ENCODE measurements around the gene KRTAP1-4.
"Not testable (repeated sequence)": the region's sequence is repeated elsewhere in the genome, so short reads cannot be mapped to it uniquely, and the experiment has no call there.

KRTAP1-4 gene

GRCh38 chr17:41058741-41059140 lies 28.7 kb upstream of the KRTAP1-4 start (continued):
- TF ChIP-seq ZBTB6 (tag by site-specific recombination; IDR thresholded peaks at IDR 0.05) (no peak), GLIS2 (tag by site-specific recombination; IDR thresholded peaks at IDR 0.05) (no peak), ZNF76 (tag by site-specific recombination; IDR thresholded peaks at IDR 0.05; ENCODE audit: borderline replicate concordance, low read depth) (no peak), GLI2 (tag by site-specific recombination; IDR thresholded peaks at IDR 0.05; ENCODE audit: borderline replicate concordance, low read depth) (no peak), ZNF777 (tag by site-specific recombination; IDR thresholded peaks at IDR 0.05; ENCODE audit: borderline replicate concordance) (no peak)

GRCh38 chr17:41057547-41057946 lies 27.6 kb upstream of the KRTAP1-4 start:
- CTCF ChIA-PET, result no interaction called here
- POLR2A ChIA-PET, result no interaction called here
- TF ChIP-seq ZNF280D (tag by site-specific recombination; IDR thresholded peaks at IDR 0.05), result 0 out of 2 replicates have a peak, but pooled peaks have one; percentile 63
- TF ChIP-seq ZNF146 (tag by site-specific recombination; IDR thresholded peaks at IDR 0.05), result peak; percentile 94
- no peak for TF ChIP-seq ZNF548 (tag by site-specific recombination; IDR thresholded peaks at IDR 0.05)
- TF ChIP-seq ZNF639 (tag by site-specific recombination; IDR thresholded peaks at IDR 0.05), result no peak

GRCh38 chr17:41055130-41055529 lies 25.1 kb upstream of the KRTAP1-4 start, which contains the start of gene KRTAP2-2:
KRTAP2-2 (minus strand) TSS chr17:41055230; CDS start chr17:41055211, 19 bp downstream.
- CTCF ChIA-PET; H3K9me3 ChIP-seq (ENCODE audit: control insufficient read depth, insufficient read depth, low read depth, low read length); H3K4me1 ChIP-seq (ENCODE audit: control insufficient read depth, insufficient read depth, low read length); H3K27ac ChIP-seq (ENCODE audit: extremely low read depth, low read depth, low read length); H3K36me3 ChIP-seq (ENCODE audit: control insufficient read depth in 2 of 2, insufficient read depth in 1 of 2, low read length in 2 of 2); H3K4me3 ChIP-seq (ENCODE audit: low read depth, low read length); POLR2A ChIA-PET: not testable (repeated sequence)

More at GRCh38 chr17:41057547-41057946, 27.6 kb upstream of the KRTAP1-4 start:
- H3K27ac ChIP-seq (ENCODE audit: extremely low read depth, low read depth, low read length), result no peak overlapping the region
- H3K4me3 ChIP-seq (ENCODE audit: low read depth, low read length), result no peak overlapping the region
- no peaks in the 10 kb centered on the region for H3K36me3 ChIP-seq (ENCODE audit: control insufficient read depth in 2 of 2, insufficient read depth in 1 of 2, low read length in 2 of 2)
- H3K4me1 ChIP-seq (ENCODE audit: control insufficient read depth, insufficient read depth, low read length), result no peaks in the 10 kb centered on the region
- H3K9me3 ChIP-seq (ENCODE audit: control insufficient read depth, insufficient read depth, low read depth, low read length), result no peaks in the 10 kb centered on the region

GRCh38 chr17:41054556-41054955 lies 24.6 kb upstream of the KRTAP1-4 start:
- H3K4me1 ChIP-seq (ENCODE audit: control insufficient read depth, insufficient read depth, low read length); H3K9me3 ChIP-seq (ENCODE audit: control insufficient read depth, insufficient read depth, low read depth, low read length); CTCF ChIA-PET; H3K27ac ChIP-seq (ENCODE audit: extremely low read depth, low read depth, low read length); H3K36me3 ChIP-seq (ENCODE audit: control insufficient read depth in 2 of 2, insufficient read depth in 1 of 2, low read length in 2 of 2); H3K4me3 ChIP-seq (ENCODE audit: low read depth, low read length); POLR2A ChIA-PET: not testable (repeated sequence)
- TF ChIP-seq GLIS1 (tag by site-specific recombination; IDR thresholded peaks at IDR 0.05) (peak; percentile 51; the same call in 1 of the 2 replicates), ZIC2 (tag by site-specific recombination; IDR thresholded peaks at IDR 0.05) (peak; percentile 75)

GRCh38 chr17:41054025-41054424 lies 24.0 kb upstream of the KRTAP1-4 start:
- Histone ChIP-seq H3K27ac (ENCODE audit: extremely low read depth, low read depth, low read length) (no peak overlapping the region), H3K4me1 (ENCODE audit: control insufficient read depth, insufficient read depth, low read length) (no peaks in the 10 kb centered on the region), H3K9me3 (ENCODE audit: control insufficient read depth, insufficient read depth, low read depth, low read length) (no peaks in the 10 kb centered on the region), H3K4me3 (ENCODE audit: low read depth, low read length) (no peak overlapping the region), H3K36me3 (ENCODE audit: control insufficient read depth in 2 of 2, insufficient read depth in 1 of 2, low read length in 2 of 2) (no peaks in the 10 kb centered on the region)
- TF ChIP-seq ZNF404 (tag by site-specific recombination; IDR thresholded peaks at IDR 0.05) (no peak), ZNF830 (tag by site-specific recombination; IDR thresholded peaks at IDR 0.05; ENCODE audit: low read depth) (no peak), ZNF521 (tag by site-specific recombination; IDR thresholded peaks at IDR 0.05) (no peak), ZNF19 (tag by site-specific recombination; IDR thresholded peaks at IDR 0.05; ENCODE audit: low read depth) (no peak)
- ChIA-PET CTCF (no interaction called here), POLR2A (no interaction called here)

Data from HEK293 (cell line).